GM19452 (cell line): ENCODE results near the gene DHX32.
"Not testable (repeated sequence)": the region's sequence is repeated elsewhere in the genome, so short reads cannot be mapped to it uniquely, and the experiment has no call there.

ENCODE experiments used
- ATAC-seq: cut with Tn5 transposase; IDR thresholded peaks from one replicate; pipeline ENCODE4 v1.9.1; 2021; ENCODE audit not compliant: unreplicated experiment

DHX32 gene

GRCh38 chr10:125881192-125881591 lies at the start of gene DHX32:
Gene DHX32 (minus strand): TSS chr10:125881292. CDS start chr10:125880824, 468 bp downstream.
- no peak for ATAC-seq

- ATAC-seq = no peak
Measured at GRCh38 chr10:125929618-125930017, 48.5 kb upstream of the DHX32 start.

- no peak for ATAC-seq
Measured at GRCh38 chr10:125928928-125929585, 48.0 kb upstream of the DHX32 start.

GRCh38 chr10:125927265-125927664 lies 46.2 kb upstream of the DHX32 start:
- ATAC-seq = not testable (repeated sequence)

GRCh38 chr10:125926247-125926646 lies 45.2 kb upstream of the DHX32 start:
- no peak for ATAC-seq

GRCh38 chr10:125925262-125925834 lies 44.3 kb upstream of the DHX32 start:
- no peak for ATAC-seq

GRCh38 chr10:125921643-125922306 lies 40.7 kb upstream of the DHX32 start:
- not testable (repeated sequence) for ATAC-seq

GRCh38 chr10:125917704-125918361 lies 36.7 kb upstream of the DHX32 start:
- not testable (repeated sequence) for ATAC-seq

- ATAC-seq = no peak
Measured at GRCh38 chr10:125916977-125917376, 35.9 kb upstream of the DHX32 start.

- not testable (repeated sequence) for ATAC-seq
Measured at GRCh38 chr10:125913277-125913676, 32.2 kb upstream of the DHX32 start.

- ATAC-seq = no peak
Measured at GRCh38 chr10:125911990-125912389, 30.9 kb upstream of the DHX32 start.

GRCh38 chr10:125911145-125911544 lies 30.1 kb upstream of the DHX32 start:
- no peak for ATAC-seq

GRCh38 chr10:125909491-125909890 lies 28.4 kb upstream of the DHX32 start:
- not testable (repeated sequence) for ATAC-seq

GRCh38 chr10:125908813-125909212 lies 27.7 kb upstream of the DHX32 start:
- not testable (repeated sequence) for ATAC-seq

- not testable (repeated sequence) for ATAC-seq
Measured at GRCh38 chr10:125907598-125907997, 26.5 kb upstream of the DHX32 start.

- ATAC-seq = not testable (repeated sequence)
Measured at GRCh38 chr10:125905069-125905994, 24.2 kb upstream of the DHX32 start.

GRCh38 chr10:125903135-125903640 lies 22.1 kb upstream of the DHX32 start:
- ATAC-seq = not testable (repeated sequence)

- ATAC-seq = not testable (repeated sequence)
Measured at GRCh38 chr10:125900963-125901362, 19.9 kb upstream of the DHX32 start.

GRCh38 chr10:125897317-125897716 lies 16.2 kb upstream of the DHX32 start:
- ATAC-seq = not testable (repeated sequence)
